Neural crest cell (in vitro differentiated cells): ENCODE results near the gene TMEM182. TPM values are rescaled to one million over a fixed set of nuclear protein-coding genes. Genes with fewer than 3 reads are reported as not detected.

ENCODE experiments used
- DNase-seq: peaks from one replicate; pipeline ENCODE4 v3.0.0; 2021; ENCODE audit warnings: low read depth, mixed read lengths, low spot score
- H3K27ac Mint-ChIP-seq: one replicate; pipeline ENCODE4 v1.8.0; 2021; ENCODE audit warnings: mild to moderate bottlenecking, mixed read lengths; ENCODE audit not compliant: unreplicated experiment
- H3K27me3 Mint-ChIP-seq: 2 replicates; pipeline ENCODE4 v1.8.0; 2021; ENCODE audit warnings: low read depth, mild to moderate bottlenecking, mixed read lengths
- H3K36me3 Mint-ChIP-seq: 2 replicates; pipeline ENCODE4 v1.8.0; 2021; ENCODE audit warnings: low read depth, mild to moderate bottlenecking, mixed read lengths
- H3K4me1 Mint-ChIP-seq: 2 replicates; pipeline ENCODE4 v1.8.0; 2021; ENCODE audit warnings: mixed read lengths
- H3K4me3 Mint-ChIP-seq: one replicate; pipeline ENCODE4 v1.8.0; 2021; ENCODE audit warnings: mild to moderate bottlenecking, mixed read lengths
- H3K9me3 Mint-ChIP-seq: 2 replicates; pipeline ENCODE4 v1.8.0; 2021; ENCODE audit warnings: mixed read lengths
- total RNA-seq: library from RNA; stranded (reverse); gene quantifications from 2 replicates; pipeline ENCODE4 v1.2.1, GENCODE V29; 2021
- TF ChIP-seq, protein P1 (sequence below): fragments of 200-600 bp; sonication (generic); conservative IDR thresholded peaks from 2 replicates; pipeline ENCODE4 v1.5.0; 2021; ENCODE audit warnings: antibody characterized with exemption, mild to moderate bottlenecking

Gene TMEM182
- total RNA-seq, 1 donor from 2014 or later, result 5.9 TPM

DNA sequence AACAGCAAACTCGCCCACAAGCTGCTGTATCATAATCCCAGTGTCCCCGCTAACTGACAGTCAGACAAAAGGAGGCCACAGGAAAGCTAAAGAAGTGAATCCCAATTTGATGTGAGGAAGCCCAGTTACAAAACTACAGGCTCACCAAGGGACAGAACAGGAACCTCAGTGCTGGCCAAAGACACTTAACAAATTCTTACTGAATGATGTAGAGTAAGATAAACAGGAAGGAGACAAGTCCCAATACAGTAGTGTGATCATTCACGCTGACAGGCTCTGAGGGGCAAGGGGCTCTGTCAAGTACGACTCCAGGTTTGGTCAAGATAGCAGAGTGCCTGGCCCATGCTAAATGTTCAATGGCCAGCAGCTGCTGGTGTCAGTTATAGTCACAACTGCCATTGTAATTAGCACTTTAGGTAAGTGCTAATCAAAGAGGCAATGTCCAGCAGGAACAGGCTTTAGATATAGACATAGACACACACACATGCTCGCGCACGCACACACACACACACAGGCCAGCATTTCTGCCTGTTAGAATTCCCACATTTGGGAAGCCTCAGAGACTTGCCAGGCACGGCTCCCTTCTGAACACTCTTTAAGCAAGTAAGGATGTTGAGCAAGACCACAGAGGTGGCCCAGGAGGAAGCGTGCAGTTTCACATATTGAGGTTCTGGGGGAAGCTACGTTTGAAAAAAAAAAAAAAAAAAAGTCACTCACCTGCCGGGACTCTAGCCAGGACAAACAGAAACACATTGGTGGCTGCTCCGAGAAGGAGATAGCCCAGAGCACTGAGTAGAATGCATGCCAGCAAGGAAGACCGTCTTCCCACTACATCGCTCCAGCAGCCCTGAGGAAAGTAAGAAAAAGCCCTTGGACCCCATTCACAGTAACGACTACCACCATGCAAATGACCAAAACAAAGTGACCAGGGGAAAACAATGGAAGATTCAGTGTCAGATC lies 35.4 kb upstream of the TMEM182 start:
- no peaks in the 10 kb centered on the region for H3K9me3 Mint-ChIP-seq
- peaks cover 25% of the 10 kb centered on the region for H3K36me3 Mint-ChIP-seq
- H3K27ac Mint-ChIP-seq, result no peak overlapping the region
- H3K4me1 Mint-ChIP-seq, result no peaks in the 10 kb centered on the region
- no peak for DNase-seq
- H3K4me3 Mint-ChIP-seq, result no peak overlapping the region
- no peaks in the 10 kb centered on the region for H3K27me3 Mint-ChIP-seq
- TF ChIP-seq, protein P1, sequence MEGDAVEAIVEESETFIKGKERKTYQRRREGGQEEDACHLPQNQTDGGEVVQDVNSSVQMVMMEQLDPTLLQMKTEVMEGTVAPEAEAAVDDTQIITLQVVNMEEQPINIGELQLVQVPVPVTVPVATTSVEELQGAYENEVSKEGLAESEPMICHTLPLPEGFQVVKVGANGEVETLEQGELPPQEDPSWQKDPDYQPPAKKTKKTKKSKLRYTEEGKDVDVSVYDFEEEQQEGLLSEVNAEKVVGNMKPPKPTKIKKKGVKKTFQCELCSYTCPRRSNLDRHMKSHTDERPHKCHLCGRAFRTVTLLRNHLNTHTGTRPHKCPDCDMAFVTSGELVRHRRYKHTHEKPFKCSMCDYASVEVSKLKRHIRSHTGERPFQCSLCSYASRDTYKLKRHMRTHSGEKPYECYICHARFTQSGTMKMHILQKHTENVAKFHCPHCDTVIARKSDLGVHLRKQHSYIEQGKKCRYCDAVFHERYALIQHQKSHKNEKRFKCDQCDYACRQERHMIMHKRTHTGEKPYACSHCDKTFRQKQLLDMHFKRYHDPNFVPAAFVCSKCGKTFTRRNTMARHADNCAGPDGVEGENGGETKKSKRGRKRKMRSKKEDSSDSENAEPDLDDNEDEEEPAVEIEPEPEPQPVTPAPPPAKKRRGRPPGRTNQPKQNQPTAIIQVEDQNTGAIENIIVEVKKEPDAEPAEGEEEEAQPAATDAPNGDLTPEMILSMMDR, result no peak

DNA sequence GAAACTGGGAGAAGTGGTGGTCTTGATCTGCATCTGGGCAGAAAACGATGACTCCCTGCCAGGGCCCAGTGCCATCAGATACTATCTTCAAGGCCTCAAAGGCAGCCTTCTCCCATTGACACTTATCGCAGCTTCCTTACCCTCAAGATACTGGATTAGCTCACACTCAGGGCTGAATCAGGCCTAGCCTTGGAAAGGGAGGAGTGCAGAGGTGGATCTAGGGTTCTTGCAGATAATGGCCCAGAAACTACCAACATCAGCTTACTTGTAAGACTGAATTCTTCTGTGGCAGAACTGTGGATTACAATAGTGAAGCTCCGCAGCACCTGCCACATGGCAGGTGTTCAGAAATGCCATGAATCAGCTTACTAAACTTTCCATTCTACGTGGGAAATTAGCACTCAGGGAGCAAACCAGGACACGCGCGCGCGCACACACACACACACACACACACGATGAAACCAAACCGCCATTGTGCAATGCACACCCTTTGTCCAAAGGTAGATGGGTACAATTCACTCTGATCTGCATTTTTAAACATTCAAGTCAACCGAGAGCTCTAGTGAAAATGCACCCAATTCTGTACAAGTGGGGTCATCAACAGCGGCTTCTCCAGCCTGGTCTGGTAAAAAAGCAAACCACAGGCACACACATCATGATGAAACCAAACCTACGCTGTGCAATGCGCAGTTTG lies 26.3 kb upstream of the TMEM182 start:
- no peaks in the 10 kb centered on the region for H3K9me3 Mint-ChIP-seq
- H3K27me3 Mint-ChIP-seq, result no peaks in the 10 kb centered on the region
- DNase-seq, result no peak
- H3K4me1 Mint-ChIP-seq, result peaks cover 36% of the 10 kb centered on the region
- peak overlapping the region; percentile 97 for H3K4me3 Mint-ChIP-seq
- TF ChIP-seq, protein P1, result no peak
- H3K36me3 Mint-ChIP-seq, result peaks cover 6% of the 10 kb centered on the region
- peak overlapping the region; percentile 88 for H3K27ac Mint-ChIP-seq

DNA sequence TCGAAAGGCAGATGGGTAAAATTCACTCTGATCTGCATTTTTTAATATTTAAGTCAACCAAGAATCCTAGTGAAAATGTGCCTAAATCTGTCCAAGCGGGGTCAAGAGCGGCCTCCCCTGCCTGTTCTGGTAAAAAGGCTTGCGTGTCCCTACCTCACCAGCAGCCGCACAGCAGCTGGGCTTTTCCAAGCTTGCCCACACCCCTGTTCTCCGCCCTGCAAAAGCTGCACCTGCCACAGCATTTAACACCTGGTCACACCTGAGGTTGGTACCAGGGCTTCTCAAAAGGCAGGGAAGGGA lies 25.8 kb upstream of the TMEM182 start:
- H3K4me3 Mint-ChIP-seq, result peak overlapping the region; percentile 97
- H3K36me3 Mint-ChIP-seq, result peaks cover 9% of the 10 kb centered on the region
- peaks cover 2% of the 10 kb centered on the region for H3K9me3 Mint-ChIP-seq
- TF ChIP-seq, protein P1, result no peak
- DNase-seq, result no peak
- no peaks in the 10 kb centered on the region for H3K27me3 Mint-ChIP-seq
- peak overlapping the region; percentile 88 for H3K27ac Mint-ChIP-seq
- H3K4me1 Mint-ChIP-seq, result peaks cover 36% of the 10 kb centered on the region

DNA sequence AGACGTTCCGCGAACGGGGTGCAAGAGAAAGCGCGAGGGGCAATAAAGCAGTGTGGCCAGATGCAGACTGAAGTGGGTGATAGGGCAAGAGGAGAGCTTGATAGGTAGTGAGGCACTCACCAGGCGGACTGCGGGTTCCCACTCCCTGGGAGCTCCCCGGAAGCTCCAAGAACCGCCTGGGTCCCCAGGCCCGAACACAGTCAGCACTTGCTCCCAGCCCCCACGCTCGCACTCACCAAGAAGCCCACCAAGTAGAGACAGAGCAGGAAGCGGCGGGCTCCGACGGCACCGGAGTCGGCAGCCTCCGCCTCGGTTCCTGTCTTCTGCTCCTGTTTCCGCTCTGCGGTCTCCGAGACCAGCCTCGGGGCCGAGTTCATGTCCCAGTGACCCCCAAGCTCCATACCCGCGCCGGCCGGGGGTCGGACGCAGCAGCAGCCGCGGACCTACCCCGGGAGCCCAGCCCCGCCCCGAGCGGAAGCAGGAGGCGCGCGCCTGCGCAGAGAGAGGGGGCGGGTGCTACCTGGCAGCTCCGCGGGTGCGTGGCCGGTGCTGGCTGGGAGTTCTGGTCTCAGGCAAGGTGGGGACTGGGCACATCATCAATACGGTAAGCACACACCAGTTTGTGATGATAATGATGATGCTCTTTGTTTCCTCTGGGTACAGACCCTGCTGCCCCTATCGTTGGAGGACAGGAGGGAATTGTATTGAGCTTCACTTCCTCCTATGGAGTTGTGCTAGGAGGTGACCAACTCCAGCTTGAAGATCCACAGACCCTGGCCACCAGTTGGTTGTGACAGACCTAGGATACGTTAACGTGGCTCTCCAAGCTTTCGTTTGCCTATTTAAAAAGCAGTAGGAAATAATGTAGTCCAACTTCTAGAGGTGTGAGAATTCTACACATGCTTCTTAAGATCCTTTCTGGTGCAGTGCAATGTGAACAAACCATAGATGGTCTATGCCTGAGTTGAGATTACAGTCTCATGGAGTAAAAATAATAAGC lies 25.1 kb upstream of the TMEM182 start:
- Mint-ChIP-seq H3K27ac (peak overlapping the region; percentile 88), H3K27me3 (no peaks in the 10 kb centered on the region), H3K4me3 (peak overlapping the region; percentile 97), H3K9me3 (peaks cover 4% of the 10 kb centered on the region), H3K4me1 (peaks cover 36% of the 10 kb centered on the region), H3K36me3 (peaks cover 8% of the 10 kb centered on the region)
- TF ChIP-seq, protein P1, result peak; percentile 29
- peak; percentile 75 for DNase-seq

DNA sequence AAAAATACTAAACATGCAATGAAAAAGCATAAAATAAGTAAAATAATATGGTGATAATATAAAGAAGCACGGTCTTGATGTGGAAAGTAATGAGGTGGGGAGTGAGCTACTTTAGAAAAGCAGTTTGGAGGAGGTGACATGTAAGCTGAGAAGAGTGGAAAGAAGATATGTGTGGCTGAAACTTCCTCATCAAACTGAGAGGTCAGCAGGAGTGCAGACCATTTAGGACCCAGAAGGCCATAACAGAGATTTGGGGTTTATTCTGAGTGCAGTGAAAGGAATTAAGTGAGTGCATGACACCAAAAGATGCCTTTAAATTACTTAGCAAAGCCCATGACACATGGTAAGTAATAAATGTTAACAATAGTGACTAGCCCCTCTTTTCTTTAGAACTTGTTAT lies 24.4 kb upstream of the TMEM182 start:
- H3K27ac Mint-ChIP-seq, result no peak overlapping the region
- peaks cover 5% of the 10 kb centered on the region for H3K9me3 Mint-ChIP-seq
- DNase-seq, result no peak
- H3K4me1 Mint-ChIP-seq, result peaks cover 36% of the 10 kb centered on the region
- TF ChIP-seq, protein P1, result no peak
- H3K4me3 Mint-ChIP-seq, result peak overlapping the region; percentile 97
- peaks cover 6% of the 10 kb centered on the region for H3K36me3 Mint-ChIP-seq
- no peaks in the 10 kb centered on the region for H3K27me3 Mint-ChIP-seq
